ENCODE measurements around the gene LINC00237.
A peak's percentile ranks its signal among the peaks of the same experiment; 100 is the strongest.

The LINC00237 gene

GRCh38 chr20:21049305-21049828 is 56.8 kb downstream of the LINC00237 start:
- no peak for DNase-seq (ENCODE audit: low read depth in 2 of 2, low spot score in 1 of 2)

DNA sequence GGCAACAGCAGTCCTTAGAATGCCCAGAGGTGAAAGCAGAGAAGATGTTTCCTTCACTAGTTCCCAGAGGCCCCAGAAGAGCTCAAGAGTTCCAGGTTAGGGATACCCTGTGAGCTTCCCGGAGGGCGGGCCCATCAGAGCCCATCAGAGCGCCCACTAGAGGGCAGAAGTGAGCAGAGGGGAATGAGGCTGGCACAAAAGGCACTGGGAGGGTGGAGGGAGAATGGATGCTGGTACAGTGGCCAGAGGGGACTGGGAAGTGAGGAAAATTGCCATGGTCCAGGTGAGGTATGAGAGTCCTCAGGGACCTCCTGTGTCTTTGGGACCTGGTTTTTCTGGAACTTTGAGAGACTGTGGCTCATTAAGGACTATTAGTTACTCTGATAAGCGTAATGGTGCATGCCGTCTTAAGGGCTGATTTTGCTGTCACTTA is 57.3 kb downstream of the LINC00237 start:
- peak in 1 of 2 donors; percentile 15 for DNase-seq (ENCODE audit: low read depth in 2 of 2, low spot score in 1 of 2)

GRCh38 chr20:21047981-21048380 is 58.2 kb downstream of the LINC00237 start:
- DNase-seq (ENCODE audit: low read depth in 2 of 2, low spot score in 1 of 2), result no peak

- DNase-seq (ENCODE audit: low read depth in 2 of 2, low spot score in 1 of 2), result no peak
Observed at GRCh38 chr20:21046413-21047070, 59.6 kb downstream of the LINC00237 start.

All from stimulated activated CD8-positive, alpha-beta memory T cell treated with anti-CD3 and anti-CD28 coated beads, Interleukin-4, amount 100 ng/mL, for 1 hour (primary cell).